ENCODE measurements around the gene SELENOO.

SELENOO gene

DNA sequence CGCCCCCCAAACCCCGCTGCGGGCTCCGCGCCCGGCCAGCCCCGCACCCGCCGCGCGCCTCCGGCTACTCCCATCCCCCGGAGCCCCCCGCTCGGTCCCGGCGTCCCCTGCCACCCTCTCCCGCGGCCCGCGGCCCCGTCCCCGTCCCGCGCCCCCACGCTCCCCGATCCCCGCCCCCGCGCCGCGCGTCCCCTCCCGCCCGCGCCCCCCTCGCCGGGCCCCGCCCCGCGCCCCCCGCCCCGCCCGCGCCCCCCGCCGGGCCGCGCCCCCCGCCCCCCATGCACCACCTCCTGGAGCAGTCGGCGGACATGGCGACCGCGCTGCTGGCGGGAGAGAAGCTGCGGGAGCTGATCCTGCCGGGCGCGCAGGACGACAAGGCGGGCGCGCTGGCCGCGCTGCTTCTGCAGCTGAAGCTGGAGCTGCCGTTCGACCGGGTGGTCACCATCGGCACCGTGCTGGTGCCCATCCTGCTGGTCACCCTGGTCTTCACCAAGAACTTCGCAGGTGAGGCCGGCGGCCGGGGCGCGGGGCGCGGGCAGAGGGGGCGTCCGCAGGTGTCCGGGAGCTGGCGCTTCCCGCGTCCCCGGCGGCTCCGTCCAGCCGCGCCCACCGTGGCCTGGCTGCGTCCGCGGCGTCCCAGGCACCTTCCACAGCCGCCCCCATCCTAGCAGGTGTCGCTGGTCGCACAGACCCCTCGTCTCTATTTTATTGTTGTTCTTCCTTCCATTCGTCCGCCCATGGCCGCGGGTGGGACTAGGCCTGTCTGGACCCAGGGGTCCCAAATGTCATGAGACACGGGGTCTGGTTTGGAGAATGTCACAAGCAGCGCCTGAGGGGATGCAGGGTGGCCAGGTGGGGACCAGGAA is 30.1 kb upstream of the SELENOO start, which contains the start of gene PANX2:
TSS of gene PANX2 (plus strand) at position 279 of the 866 bp plus-strand sequence. CDS start at position 279, 0 bp downstream.
- Histone ChIP-seq H3K4me3 (ENCODE audit: severe bottlenecking) (peak within 1 kb of the TSS; percentile 48), H3K9me3 (ENCODE audit: severe bottlenecking) (no peaks in the 10 kb centered on the region), H3K36me3 (ENCODE audit: low read depth) (no peaks in the 10 kb centered on the region), H3K27me3 (ENCODE audit: insufficient read depth, poor library complexity, severe bottlenecking) (peaks cover 7% of the 10 kb centered on the region), H3K27ac (ENCODE audit: poor library complexity, severe bottlenecking) (no peak within 1 kb of the TSS), H3K4me1 (ENCODE audit: insufficient read depth, poor library complexity, severe bottlenecking) (no peaks in the 10 kb centered on the region)
- ATAC-seq (ENCODE audit: low read depth) (no peak), DNase-seq (ENCODE audit: low spot score) (no peak)
- TF ChIP-seq, protein P1, sequence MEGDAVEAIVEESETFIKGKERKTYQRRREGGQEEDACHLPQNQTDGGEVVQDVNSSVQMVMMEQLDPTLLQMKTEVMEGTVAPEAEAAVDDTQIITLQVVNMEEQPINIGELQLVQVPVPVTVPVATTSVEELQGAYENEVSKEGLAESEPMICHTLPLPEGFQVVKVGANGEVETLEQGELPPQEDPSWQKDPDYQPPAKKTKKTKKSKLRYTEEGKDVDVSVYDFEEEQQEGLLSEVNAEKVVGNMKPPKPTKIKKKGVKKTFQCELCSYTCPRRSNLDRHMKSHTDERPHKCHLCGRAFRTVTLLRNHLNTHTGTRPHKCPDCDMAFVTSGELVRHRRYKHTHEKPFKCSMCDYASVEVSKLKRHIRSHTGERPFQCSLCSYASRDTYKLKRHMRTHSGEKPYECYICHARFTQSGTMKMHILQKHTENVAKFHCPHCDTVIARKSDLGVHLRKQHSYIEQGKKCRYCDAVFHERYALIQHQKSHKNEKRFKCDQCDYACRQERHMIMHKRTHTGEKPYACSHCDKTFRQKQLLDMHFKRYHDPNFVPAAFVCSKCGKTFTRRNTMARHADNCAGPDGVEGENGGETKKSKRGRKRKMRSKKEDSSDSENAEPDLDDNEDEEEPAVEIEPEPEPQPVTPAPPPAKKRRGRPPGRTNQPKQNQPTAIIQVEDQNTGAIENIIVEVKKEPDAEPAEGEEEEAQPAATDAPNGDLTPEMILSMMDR (IDR thresholded peaks at IDR 0.05; ENCODE audit: poor library complexity, severe bottlenecking): no peak

DNA sequence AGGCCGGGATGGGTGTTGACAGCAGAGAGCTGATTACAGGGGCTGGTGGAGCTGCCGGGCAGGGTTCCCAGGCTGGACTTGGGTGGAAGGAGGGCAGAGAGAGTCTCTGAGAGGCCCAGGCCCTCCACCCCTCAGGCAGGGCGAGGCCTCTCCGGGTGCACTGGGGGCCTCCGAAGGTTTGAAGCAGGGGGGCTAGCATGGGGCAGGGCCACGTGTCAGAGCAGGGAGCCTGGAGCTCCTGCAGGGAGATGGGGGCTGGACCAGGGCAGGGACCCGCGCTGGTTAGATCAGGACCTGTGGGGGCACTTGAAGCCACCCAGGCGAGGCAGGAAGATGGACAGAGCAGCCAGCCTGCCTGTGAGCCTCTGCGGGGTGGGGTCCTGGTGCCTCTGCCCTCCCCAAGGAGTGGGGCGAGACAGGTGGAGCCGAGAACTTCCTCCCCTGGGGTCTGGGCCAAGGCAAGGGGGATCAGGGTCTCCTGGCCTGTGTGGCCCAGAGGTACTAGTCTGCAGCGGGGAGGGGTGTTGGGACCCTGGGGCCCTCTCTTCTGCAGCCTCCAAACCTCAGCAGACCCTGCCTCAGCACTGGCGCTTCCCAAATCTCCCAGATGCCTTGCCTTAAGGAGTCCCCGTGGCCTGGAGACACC is 29.4 kb upstream of the SELENOO start:
- TF ChIP-seq, protein P1 (IDR thresholded peaks at IDR 0.05; ENCODE audit: poor library complexity, severe bottlenecking): no peak

DNA sequence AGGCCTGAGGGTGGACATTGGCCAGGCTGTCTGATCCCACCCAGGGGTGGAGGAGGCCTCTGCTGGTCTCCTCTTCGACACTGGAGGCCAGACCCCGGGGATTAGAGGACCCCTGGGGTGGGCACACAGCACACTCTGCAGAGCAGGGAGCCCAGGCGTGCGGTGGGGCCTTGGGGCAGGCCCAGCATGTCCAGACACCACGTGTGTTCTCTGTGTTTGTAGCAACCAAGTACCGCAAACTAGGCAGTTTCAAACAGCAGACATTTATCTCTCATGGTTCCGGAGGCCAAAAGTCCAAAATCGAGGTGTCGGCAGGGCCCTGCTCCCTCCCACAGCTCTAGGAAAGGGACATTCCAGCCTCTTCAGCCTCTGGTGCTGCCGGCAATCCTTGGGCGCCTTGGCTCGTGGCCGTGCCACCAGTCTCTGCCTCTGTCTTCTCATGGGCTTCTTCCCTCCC is 28.8 kb upstream of the SELENOO start:
- TF ChIP-seq, protein P1 (IDR thresholded peaks at IDR 0.05; ENCODE audit: poor library complexity, severe bottlenecking): no peak
- no peaks in the 10 kb centered on the region for H3K9me3 ChIP-seq (ENCODE audit: severe bottlenecking)
- no peaks in the 10 kb centered on the region for H3K36me3 ChIP-seq (ENCODE audit: low read depth)
- peaks cover 7% of the 10 kb centered on the region for H3K27me3 ChIP-seq (ENCODE audit: insufficient read depth, poor library complexity, severe bottlenecking)
- peak; percentile 4; the same call in 1 of the 3 replicates for ATAC-seq (ENCODE audit: low read depth)
- DNase-seq (ENCODE audit: low spot score): no peak
- no peak overlapping the region for H3K27ac ChIP-seq (ENCODE audit: poor library complexity, severe bottlenecking)
- H3K4me3 ChIP-seq (ENCODE audit: severe bottlenecking): no peak overlapping the region
- H3K4me1 ChIP-seq (ENCODE audit: insufficient read depth, poor library complexity, severe bottlenecking): no peaks in the 10 kb centered on the region

More for the DNA sequence above, 29.4 kb upstream of the SELENOO start:
- Histone ChIP-seq H3K4me3 (ENCODE audit: severe bottlenecking) (no peak overlapping the region), H3K4me1 (ENCODE audit: insufficient read depth, poor library complexity, severe bottlenecking) (no peaks in the 10 kb centered on the region), H3K9me3 (ENCODE audit: severe bottlenecking) (no peaks in the 10 kb centered on the region), H3K27me3 (ENCODE audit: insufficient read depth, poor library complexity, severe bottlenecking) (peaks cover 7% of the 10 kb centered on the region), H3K36me3 (ENCODE audit: low read depth) (no peaks in the 10 kb centered on the region), H3K27ac (ENCODE audit: poor library complexity, severe bottlenecking) (no peak overlapping the region)
- ATAC-seq (ENCODE audit: low read depth) (0 out of 3 replicates have a peak, but pooled peaks have one; percentile 6), DNase-seq (ENCODE audit: low spot score) (no peak)

DNA sequence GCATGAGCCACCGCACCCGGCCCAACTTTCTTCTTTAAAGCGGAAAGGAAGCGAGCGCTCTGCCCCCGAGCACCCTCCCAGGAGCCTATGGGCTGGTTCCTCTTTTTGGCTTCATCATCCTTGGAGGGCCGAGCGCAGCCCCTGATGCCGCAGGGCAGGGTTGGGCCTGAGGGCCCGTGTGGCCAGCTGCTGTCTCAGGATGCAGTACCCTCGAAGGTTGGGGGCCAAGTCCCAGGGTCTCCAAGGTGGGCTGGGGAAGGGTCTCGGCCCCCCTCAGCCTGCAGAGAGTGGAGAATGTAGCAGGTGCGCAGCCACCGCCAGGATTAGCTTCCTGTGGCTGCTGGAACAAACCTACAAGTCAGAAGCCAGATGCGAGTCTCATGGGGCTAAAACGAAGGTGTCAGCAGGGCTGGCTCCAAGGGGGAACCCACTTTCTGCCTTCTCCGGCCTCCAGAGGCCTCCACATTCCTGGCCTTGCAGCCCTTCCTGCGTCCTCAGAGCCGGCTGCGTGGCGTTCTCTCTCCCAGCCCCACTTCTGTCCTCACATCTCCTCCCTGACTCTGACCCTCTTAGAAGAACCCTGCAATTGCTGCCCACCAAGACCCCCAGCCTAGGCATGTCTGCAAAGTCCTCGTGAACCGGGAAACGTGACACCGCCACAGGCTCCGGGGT is 27.4 kb upstream of the SELENOO start:
- H3K4me3 ChIP-seq (ENCODE audit: severe bottlenecking): no peak overlapping the region
- DNase-seq (ENCODE audit: low spot score) (no peak), ATAC-seq (ENCODE audit: low read depth) (no peak)
- no peaks in the 10 kb centered on the region for H3K4me1 ChIP-seq (ENCODE audit: insufficient read depth, poor library complexity, severe bottlenecking)
- H3K9me3 ChIP-seq (ENCODE audit: severe bottlenecking): no peaks in the 10 kb centered on the region
- TF ChIP-seq, protein P1 (IDR thresholded peaks at IDR 0.05; ENCODE audit: poor library complexity, severe bottlenecking): no peak
- H3K27me3 ChIP-seq (ENCODE audit: insufficient read depth, poor library complexity, severe bottlenecking): peaks cover 7% of the 10 kb centered on the region
- H3K36me3 ChIP-seq (ENCODE audit: low read depth): no peaks in the 10 kb centered on the region
- no peak overlapping the region for H3K27ac ChIP-seq (ENCODE audit: poor library complexity, severe bottlenecking)
